Neutrophil (primary cell): ENCODE data around the gene RDX.

ENCODE experiments used
- H3K27ac ChIP-seq: fragments of 200-600 bp; sonication (generic); 2 replicates; pipeline ENCODE4 v1.5.1; 2016; ENCODE audit warnings: mild to moderate bottlenecking, moderate library complexity
- H3K27me3 ChIP-seq: fragments of 200-600 bp; sonication (generic); 2 replicates; pipeline ENCODE4 v1.6.0; 2016; ENCODE audit warnings: mild to moderate bottlenecking
- H3K36me3 ChIP-seq: fragments of 200-600 bp; sonication (generic); 2 replicates; pipeline ENCODE4 v1.5.1; 2017
- H3K4me1 ChIP-seq, 2 experiments: fragments of 200-600 bp in 1 of 2; sonication (generic) in 1 of 2; 1 replicate in 1 of 2; 2 replicates in 1 of 2; pipeline versions ENCODE4 v1.5.1 to v1.6.1; 2013 to 2016; ENCODE audit warnings: low read depth in 1 of 2, low read length in 1 of 2, mild to moderate bottlenecking in 1 of 2, moderate library complexity in 1 of 2; ENCODE audit not compliant: control insufficient read depth in 1 of 2, insufficient read depth in 1 of 2
- H3K4me3 ChIP-seq, 2 experiments: fragments of 200-600 bp in 1 of 2; sonication (generic) in 1 of 2; 1 replicate in 1 of 2; 2 replicates in 1 of 2; pipeline ENCODE4 v1.5.1; 2013 to 2016; ENCODE audit warnings: low read depth in 1 of 2, low read length in 1 of 2, mild to moderate bottlenecking in 1 of 2, moderate library complexity in 1 of 2
- H3K9me3 ChIP-seq: fragments of 200-600 bp; sonication (generic); 2 replicates; pipeline ENCODE4 v1.5.1; 2016
- TF ChIP-seq, protein P1 (sequence below): fragments of 200-600 bp; sonication (generic); IDR thresholded peaks from 2 replicates; pipeline ENCODE4 v1.5.1; 2016; ENCODE audit warnings: antibody characterized with exemption

The RDX gene

DNA sequence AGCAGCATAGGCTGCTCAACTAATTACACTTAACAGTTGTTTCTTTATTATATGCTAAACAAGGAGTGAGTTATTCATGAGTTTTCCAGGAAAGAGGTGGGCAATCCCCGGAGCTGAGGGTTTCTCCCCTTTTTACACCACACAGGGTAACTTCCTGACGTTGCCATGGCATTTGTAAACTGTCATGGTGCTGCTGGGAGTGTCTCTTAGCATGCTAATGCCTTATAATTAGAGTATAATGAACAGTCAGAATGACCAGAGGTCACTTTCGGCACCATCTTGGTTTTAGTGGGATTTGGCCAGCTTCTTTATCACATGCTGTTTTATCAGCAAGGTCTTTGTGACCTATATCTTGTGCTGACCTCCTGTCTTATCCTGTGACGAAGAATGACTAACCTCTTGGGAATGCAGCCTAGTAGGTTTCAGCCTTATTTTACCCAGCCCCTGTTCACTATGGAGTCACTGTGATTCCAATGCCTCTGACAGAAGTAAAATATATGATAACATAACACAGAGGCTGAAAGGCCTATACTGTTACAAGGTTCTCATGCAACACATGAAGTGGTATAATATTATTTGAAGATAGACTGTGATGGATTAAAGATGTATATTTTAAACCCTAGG is 41.3 kb upstream of the RDX start:
- TF ChIP-seq, protein P1, sequence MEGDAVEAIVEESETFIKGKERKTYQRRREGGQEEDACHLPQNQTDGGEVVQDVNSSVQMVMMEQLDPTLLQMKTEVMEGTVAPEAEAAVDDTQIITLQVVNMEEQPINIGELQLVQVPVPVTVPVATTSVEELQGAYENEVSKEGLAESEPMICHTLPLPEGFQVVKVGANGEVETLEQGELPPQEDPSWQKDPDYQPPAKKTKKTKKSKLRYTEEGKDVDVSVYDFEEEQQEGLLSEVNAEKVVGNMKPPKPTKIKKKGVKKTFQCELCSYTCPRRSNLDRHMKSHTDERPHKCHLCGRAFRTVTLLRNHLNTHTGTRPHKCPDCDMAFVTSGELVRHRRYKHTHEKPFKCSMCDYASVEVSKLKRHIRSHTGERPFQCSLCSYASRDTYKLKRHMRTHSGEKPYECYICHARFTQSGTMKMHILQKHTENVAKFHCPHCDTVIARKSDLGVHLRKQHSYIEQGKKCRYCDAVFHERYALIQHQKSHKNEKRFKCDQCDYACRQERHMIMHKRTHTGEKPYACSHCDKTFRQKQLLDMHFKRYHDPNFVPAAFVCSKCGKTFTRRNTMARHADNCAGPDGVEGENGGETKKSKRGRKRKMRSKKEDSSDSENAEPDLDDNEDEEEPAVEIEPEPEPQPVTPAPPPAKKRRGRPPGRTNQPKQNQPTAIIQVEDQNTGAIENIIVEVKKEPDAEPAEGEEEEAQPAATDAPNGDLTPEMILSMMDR, result no peak
- Histone ChIP-seq H3K27ac (no peak overlapping the region), H3K36me3 (no peaks in the 10 kb centered on the region)

DNA sequence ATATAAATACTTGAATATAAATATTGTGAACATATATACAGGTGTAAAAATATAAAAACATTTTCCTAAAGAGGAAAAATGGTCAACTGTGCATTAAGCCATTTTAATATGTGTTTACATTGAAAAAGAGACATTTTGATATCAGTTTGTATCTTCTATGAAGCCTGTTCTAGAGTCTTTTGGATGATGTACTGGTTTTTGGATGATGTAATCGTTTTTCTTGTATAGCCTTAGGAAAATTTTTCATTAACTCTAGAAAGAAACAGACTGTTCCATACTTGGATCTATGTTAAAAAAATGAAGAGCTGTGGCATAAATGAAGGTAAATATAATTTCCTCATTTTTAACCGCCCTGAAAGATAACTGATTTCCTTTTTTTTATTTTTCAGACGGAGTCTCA is 39.6 kb upstream of the RDX start:
- Histone ChIP-seq H3K36me3 (no peaks in the 10 kb centered on the region), H3K4me1 (no peaks in the 10 kb centered on the region), H3K27me3 (no peaks in the 10 kb centered on the region), H3K9me3 (no peaks in the 10 kb centered on the region), H3K27ac (no peak overlapping the region), H3K4me3 (no peak overlapping the region)
- TF ChIP-seq, protein P1, result no peak

More for the DNA sequence above, 41.3 kb upstream of the RDX start:
- no peaks in the 10 kb centered on the region for H3K9me3 ChIP-seq
- H3K4me3 ChIP-seq, result no peak overlapping the region
- H3K27me3 ChIP-seq, result no peaks in the 10 kb centered on the region
- no peaks in the 10 kb centered on the region for H3K4me1 ChIP-seq

DNA sequence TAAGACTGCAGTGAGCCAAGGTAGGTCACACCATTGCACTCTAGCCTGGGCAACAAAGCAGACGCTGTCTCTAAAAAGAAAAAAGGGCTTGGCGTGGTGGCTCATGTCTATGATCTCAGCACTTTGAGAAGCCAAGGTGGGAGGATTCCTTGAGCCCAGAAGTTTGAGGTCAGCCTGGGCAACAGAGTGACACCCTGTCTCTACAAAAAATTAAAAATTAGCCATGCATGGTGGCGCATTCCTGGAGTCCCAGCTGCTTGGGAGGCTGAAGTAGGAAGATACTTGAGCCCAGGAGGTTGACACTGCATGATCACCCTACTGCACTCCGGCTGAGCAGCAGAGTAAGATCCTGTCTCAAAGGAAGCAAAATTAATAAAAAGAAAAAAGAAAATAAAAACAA is 38.9 kb upstream of the RDX start:
- Histone ChIP-seq H3K9me3 (no peaks in the 10 kb centered on the region), H3K4me1 (no peaks in the 10 kb centered on the region), H3K27me3 (no peaks in the 10 kb centered on the region), H3K36me3 (no peaks in the 10 kb centered on the region), H3K27ac (no peak overlapping the region), H3K4me3 (no peak overlapping the region)
- TF ChIP-seq, protein P1, result no peak

DNA sequence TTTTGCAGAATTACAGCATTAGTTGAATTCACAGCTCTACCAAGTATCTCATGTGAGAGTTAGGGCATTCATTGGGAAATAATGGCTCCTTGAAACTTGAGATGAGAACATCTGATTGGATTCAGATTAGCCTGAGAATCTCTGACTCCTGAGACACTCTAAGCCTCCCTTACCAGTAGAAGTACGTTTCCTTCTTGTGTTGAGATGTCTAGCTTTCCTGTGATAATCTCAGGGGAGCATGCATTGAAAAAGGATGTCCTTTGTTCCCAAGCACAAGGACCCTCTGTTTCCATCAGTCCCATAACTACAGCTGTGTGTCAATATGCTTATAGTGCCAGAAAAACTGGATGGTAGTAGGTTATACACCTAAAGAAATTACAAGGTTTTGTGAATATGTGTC is 35.2 kb upstream of the RDX start:
- Histone ChIP-seq H3K9me3 (no peaks in the 10 kb centered on the region), H3K4me3 (no peak overlapping the region), H3K4me1 (no peaks in the 10 kb centered on the region), H3K27me3 (no peaks in the 10 kb centered on the region), H3K36me3 (no peaks in the 10 kb centered on the region), H3K27ac (no peak overlapping the region)
- TF ChIP-seq, protein P1, result no peak

DNA sequence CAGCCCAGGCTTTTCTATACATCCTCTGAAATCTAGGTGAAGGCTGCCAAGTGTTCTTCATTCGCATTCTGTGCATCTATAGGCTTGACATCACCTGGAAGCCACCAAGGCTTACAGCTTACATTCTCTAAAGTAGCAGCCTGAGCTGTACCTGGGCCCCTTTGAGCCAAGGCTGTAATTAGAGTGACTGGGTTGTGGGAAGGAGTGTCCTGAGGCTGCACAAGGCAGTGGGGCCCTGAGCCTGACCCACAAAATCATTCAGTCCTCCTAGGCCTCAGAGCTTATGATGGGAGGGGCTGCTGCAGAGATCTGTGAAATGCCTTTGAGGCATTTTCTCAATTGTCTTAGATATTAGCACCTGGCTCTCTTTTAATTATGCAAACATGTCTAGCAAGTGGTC is 33.0 kb upstream of the RDX start:
- TF ChIP-seq, protein P1, result no peak
- Histone ChIP-seq H3K4me1 (no peaks in the 10 kb centered on the region), H3K27me3 (no peaks in the 10 kb centered on the region), H3K36me3 (no peaks in the 10 kb centered on the region), H3K9me3 (no peaks in the 10 kb centered on the region), H3K4me3 (no peak overlapping the region), H3K27ac (no peak overlapping the region)
